ENCODE results near the gene ABTB2. TPM values are rescaled to one million over a fixed set of nuclear protein-coding genes. Genes with fewer than 3 reads are reported as not detected.

The ABTB2 gene
- total RNA-seq, 1 donor from 2014 or later: 73.0 TPM

DNA sequence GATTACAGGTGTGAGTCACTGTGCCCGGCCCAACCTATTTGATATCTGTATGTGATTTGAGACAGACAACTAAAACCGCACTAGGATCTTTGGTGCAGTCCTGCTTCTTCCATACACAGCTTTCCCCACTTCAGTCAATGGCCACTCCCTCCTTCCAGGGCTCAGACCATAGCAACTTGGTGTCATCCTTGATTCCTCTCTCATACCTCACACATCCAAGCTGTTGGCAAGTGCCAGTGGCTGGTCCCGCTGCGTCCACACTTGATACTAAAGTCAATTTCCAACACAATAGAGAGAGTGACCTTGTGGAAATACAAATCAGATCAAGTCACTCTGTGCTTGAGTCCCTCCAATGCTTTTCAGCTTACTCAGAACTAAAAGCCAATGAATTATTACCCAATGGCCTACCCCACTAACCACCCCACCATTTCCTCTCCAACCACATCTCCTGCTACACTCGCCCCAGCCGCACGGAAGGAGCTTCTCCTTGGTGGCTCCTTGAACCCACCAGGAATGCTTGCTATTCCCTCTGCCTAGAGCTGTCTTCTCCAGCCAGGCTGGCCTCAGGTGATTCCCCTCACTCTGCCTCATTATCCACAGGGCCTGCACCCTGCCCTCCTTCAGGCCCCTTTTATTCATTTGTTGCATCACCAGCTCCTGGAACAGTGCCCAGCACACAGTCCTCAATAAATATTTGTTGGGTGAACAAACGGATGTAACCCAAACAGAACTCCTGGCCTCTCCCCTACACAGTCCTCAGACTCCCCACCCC lies 12.9 kb downstream of the ABTB2 start:
- Mint-ChIP-seq H3K27me3 (no peaks in the 10 kb centered on the region), H3K4me3 (no peak overlapping the region), H3K36me3 (ENCODE audit: low read depth) (peaks cover 23% of the 10 kb centered on the region), H3K27ac (no peak overlapping the region), H3K9me3 (no peaks in the 10 kb centered on the region), H3K4me1 (peaks cover 1% of the 10 kb centered on the region)
- DNase-seq: no peak
- intact Hi-C loops (cut with micrococcal nuclease): no loop called here
- no peak for ATAC-seq (ENCODE audit: low read depth)
- ChIA-PET CTCF (no interaction called here), POLR2A (interaction anchor here (0.5 to 1.5 kb wide), 2 partner anchors 11 to 72 kb away, joined by 5 to 10 read pairs; no protein-coding TSS in a partner anchor)
- TF ChIP-seq, protein P1, sequence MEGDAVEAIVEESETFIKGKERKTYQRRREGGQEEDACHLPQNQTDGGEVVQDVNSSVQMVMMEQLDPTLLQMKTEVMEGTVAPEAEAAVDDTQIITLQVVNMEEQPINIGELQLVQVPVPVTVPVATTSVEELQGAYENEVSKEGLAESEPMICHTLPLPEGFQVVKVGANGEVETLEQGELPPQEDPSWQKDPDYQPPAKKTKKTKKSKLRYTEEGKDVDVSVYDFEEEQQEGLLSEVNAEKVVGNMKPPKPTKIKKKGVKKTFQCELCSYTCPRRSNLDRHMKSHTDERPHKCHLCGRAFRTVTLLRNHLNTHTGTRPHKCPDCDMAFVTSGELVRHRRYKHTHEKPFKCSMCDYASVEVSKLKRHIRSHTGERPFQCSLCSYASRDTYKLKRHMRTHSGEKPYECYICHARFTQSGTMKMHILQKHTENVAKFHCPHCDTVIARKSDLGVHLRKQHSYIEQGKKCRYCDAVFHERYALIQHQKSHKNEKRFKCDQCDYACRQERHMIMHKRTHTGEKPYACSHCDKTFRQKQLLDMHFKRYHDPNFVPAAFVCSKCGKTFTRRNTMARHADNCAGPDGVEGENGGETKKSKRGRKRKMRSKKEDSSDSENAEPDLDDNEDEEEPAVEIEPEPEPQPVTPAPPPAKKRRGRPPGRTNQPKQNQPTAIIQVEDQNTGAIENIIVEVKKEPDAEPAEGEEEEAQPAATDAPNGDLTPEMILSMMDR (IDR thresholded peaks at IDR 0.05): no peak

DNA sequence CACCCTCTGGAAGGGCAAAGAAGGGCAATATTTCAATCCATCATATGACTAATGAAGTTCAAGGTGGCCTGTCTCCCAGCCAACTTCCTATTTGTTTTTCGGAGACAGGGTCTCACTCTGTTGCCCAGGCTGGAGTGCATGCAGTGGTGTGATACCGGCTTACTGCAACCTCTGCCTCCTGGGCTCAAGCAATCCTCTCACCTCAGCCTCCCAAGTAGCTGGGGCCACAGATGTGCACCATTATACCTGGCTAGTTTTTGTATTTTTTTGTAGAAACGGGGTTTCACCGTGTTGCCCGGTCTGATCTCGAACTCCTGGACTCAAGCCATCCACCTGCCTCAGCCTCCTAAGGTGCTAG lies 13.4 kb downstream of the ABTB2 start:
- H3K4me3 Mint-ChIP-seq: no peak overlapping the region
- H3K4me1 Mint-ChIP-seq: peaks cover 4% of the 10 kb centered on the region
- CTCF ChIA-PET: no interaction called here
- intact Hi-C loops (cut with micrococcal nuclease): no loop called here
- ATAC-seq (ENCODE audit: low read depth) (no peak), DNase-seq (no peak)
- TF ChIP-seq, protein P1 (IDR thresholded peaks at IDR 0.05): no peak
- no peaks in the 10 kb centered on the region for H3K9me3 Mint-ChIP-seq
- no peak overlapping the region for H3K27ac Mint-ChIP-seq
- H3K36me3 Mint-ChIP-seq (ENCODE audit: low read depth): peaks cover 18% of the 10 kb centered on the region
- POLR2A ChIA-PET: interaction anchor here (0.5 kb wide), 1 partner anchor 72 kb away, joined by 10 read pairs; no protein-coding TSS in a partner anchor
- H3K27me3 Mint-ChIP-seq: no peaks in the 10 kb centered on the region

DNA sequence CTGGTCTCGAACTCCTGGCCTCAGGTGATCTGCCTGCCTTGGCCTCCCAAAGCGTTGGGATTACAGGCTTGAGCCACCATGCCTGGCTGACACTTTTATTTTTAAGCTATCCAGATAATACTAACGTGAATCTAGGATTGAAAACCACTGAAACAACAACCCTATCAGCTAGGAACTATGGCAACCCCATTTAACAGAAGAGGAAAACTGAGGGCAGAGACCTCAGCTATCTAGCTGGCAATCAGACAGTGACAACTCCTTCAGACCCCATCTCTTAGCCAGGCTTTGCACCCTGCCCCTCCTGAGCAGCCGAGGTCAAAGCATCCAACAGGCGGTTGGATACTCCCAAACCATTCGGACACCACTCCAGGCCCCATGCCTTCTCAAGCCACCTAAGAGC lies 14.1 kb downstream of the ABTB2 start:
- POLR2A ChIA-PET: interaction anchor here (0.9 kb wide), 1 partner anchor 14 kb away, joined by 3 read pairs; the partner anchor contains the start of gene ABTB2
- CTCF ChIA-PET: no interaction called here
- ATAC-seq (ENCODE audit: low read depth) (no peak), DNase-seq (no peak)
- peaks cover 5% of the 10 kb centered on the region for H3K4me1 Mint-ChIP-seq
- no peak overlapping the region for H3K4me3 Mint-ChIP-seq
- peaks cover 11% of the 10 kb centered on the region for H3K36me3 Mint-ChIP-seq (ENCODE audit: low read depth)
- intact Hi-C loops (cut with micrococcal nuclease): no loop called here
- H3K27ac Mint-ChIP-seq: no peak overlapping the region
- TF ChIP-seq, protein P1 (IDR thresholded peaks at IDR 0.05): no peak
- no peaks in the 10 kb centered on the region for H3K27me3 Mint-ChIP-seq
- no peaks in the 10 kb centered on the region for H3K9me3 Mint-ChIP-seq

DNA sequence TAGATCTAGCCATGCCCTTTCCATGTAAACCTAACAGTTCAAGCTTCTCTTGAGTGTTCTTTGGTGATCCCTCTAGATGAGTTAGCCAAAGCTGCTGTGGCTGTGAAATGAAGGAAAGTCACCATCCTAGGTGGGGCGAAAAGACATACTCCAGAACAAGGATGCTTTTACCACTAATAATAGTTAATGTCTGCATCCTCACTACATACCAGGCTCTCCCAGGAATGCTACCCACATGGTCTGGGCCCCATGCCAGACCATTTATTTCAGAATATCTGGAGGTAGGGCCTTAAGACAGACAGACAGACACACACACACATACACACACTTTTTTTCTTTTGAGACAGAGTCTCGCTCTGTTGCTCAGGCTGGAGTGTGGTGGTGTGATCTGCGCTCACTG lies 14.7 kb downstream of the ABTB2 start:
- intact Hi-C loops (cut with micrococcal nuclease): no loop called here
- Mint-ChIP-seq H3K27me3 (no peaks in the 10 kb centered on the region), H3K9me3 (no peaks in the 10 kb centered on the region), H3K36me3 (ENCODE audit: low read depth) (peaks cover 10% of the 10 kb centered on the region), H3K4me1 (peaks cover 5% of the 10 kb centered on the region), H3K27ac (no peak overlapping the region), H3K4me3 (no peak overlapping the region)
- ATAC-seq (ENCODE audit: low read depth) (no peak), DNase-seq (no peak)
- CTCF ChIA-PET: interaction anchor here (1.6 kb wide), 1 partner anchor 169 kb away, joined by 6 read pairs; no protein-coding TSS in a partner anchor
- TF ChIP-seq, protein P1 (IDR thresholded peaks at IDR 0.05): no peak
- POLR2A ChIA-PET: interaction anchor here (0.9 kb wide), 1 partner anchor 15 kb away, joined by 3 read pairs; the partner anchor contains the start of gene ABTB2

DNA sequence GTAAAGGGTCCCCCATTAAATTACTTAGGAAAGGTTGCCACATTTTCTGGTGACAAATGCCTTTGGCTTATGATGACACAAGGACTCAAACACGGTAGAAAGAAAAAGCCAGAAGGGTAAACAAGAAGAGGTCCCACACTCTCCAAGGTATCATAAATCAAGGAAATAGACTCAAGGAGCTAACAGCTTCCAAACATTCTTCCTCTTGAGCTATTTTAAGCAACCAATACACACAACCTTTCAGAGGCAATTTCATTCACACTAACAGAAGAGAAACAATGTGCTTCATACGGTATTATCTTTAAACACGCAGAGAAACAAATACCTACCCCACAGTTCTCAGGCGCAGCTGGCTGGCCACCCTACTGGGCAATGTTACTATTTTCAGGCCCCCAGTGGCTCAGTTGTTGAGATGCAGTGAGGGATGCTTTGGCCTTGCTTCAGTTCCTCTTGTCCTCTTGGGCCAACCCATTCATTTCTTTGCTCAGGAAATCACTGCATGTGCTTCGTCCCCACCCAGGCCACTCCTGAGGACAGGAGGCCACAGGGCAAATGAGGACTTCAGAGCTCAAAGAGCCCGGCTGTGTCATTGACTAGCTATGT lies 15.8 kb downstream of the ABTB2 start:
- TF ChIP-seq, protein P1 (IDR thresholded peaks at IDR 0.05): no peak
- peaks cover 10% of the 10 kb centered on the region for H3K36me3 Mint-ChIP-seq (ENCODE audit: low read depth)
- no peaks in the 10 kb centered on the region for H3K27me3 Mint-ChIP-seq
- H3K4me1 Mint-ChIP-seq: peaks cover 6% of the 10 kb centered on the region
- POLR2A ChIA-PET: interaction anchor here (1.1 kb wide), 1 partner anchor 14 kb away, joined by 3 read pairs; no protein-coding TSS in a partner anchor
- no peaks in the 10 kb centered on the region for H3K9me3 Mint-ChIP-seq
- no peak overlapping the region for H3K27ac Mint-ChIP-seq
- H3K4me3 Mint-ChIP-seq: no peak overlapping the region
- DNase-seq (no peak), ATAC-seq (ENCODE audit: low read depth) (no peak)
- CTCF ChIA-PET: interaction anchor here (1.6 kb wide), 1 partner anchor 168 kb away, joined by 6 read pairs; no protein-coding TSS in a partner anchor
- intact Hi-C loops (cut with micrococcal nuclease): no loop called here

Measured in activated B cell treated with CpG ODN at 0.5 μM for 24 hours (primary cell).